Sigmoid colon (tissue), 4 donors: ENCODE data around the gene PCSK7.

Source experiments
- CTCF ChIP-seq, 4 experiments: fragments of 450-650 bp in 3 of 4; fragments of 200-600 bp in 1 of 4; IDR thresholded peaks; one replicate each; pipeline ENCODE4 v1.5.1; 2016 to 2019; ENCODE audit warnings: antibody characterized with exemption in 4 of 4, mild to moderate bottlenecking in 3 of 4, moderate library complexity in 2 of 4
- EP300 ChIP-seq, 4 donors: sonication (generic); formaldehyde crosslinking; IDR thresholded peaks; one replicate each; pipeline ENCODE4 v1.6.1; 2017; ENCODE audit warnings: antibody characterized with exemption in 4 of 4
- POLR2AphosphoS5 ChIP-seq, 4 donors: sonication (generic); formaldehyde crosslinking; IDR thresholded peaks; one replicate each; pipeline ENCODE4 v1.6.1; 2017; ENCODE audit warnings: antibody characterized with exemption in 4 of 4

- TF ChIP-seq CTCF (IDR thresholded peaks at IDR 0.05): no peak
- no peak for TF ChIP-seq EP300 (IDR thresholded peaks at IDR 0.05)
- TF ChIP-seq POLR2AphosphoS5 (IDR thresholded peaks at IDR 0.05): no peak
These were observed 24.1 kb upstream of the PCSK7 start for GRCh38 chr11:117255966-117256365.
